ENCODE measurements around the gene ING4.

GRCh38 chr12:6631549-6631961 is 31.4 kb downstream of the ING4 start:
- no peak for TF ChIP-seq CTCF (IDR thresholded peaks at IDR 0.05; ENCODE audit: insufficient read depth, low read length)
- TF ChIP-seq REST (IDR thresholded peaks at IDR 0.05; ENCODE audit: insufficient replicate concordance, low read depth), result no peak
- TF ChIP-seq GABPA (IDR thresholded peaks at IDR 0.05; ENCODE audit: low read depth), result no peak
- TF ChIP-seq POLR2AphosphoS5 (IDR thresholded peaks at IDR 0.05; ENCODE audit: low read depth), result no peak

Data from HL-60 (cell line).